Mucosa of gallbladder (tissue), 1 donor: ENCODE data around the gene NALF2. TPM values are rescaled to one million over a fixed set of nuclear protein-coding genes. Genes with fewer than 3 reads are reported as not detected.

Experiments
- DNase-seq: peaks from one replicate; pipeline ENCODE4 v3.0.0-alpha.2; 2020; ENCODE audit warnings: low spot score
- total RNA-seq: library from RNA; stranded (reverse); gene quantifications from one replicate; pipeline ENCODE4 v1.2.1, GENCODE V29; 2021
- donor health status: DM: no; HTN: no; CAD: no.

Gene NALF2
- total RNA-seq, 1 donor from 2014 or later, result 1.8 TPM

DNA sequence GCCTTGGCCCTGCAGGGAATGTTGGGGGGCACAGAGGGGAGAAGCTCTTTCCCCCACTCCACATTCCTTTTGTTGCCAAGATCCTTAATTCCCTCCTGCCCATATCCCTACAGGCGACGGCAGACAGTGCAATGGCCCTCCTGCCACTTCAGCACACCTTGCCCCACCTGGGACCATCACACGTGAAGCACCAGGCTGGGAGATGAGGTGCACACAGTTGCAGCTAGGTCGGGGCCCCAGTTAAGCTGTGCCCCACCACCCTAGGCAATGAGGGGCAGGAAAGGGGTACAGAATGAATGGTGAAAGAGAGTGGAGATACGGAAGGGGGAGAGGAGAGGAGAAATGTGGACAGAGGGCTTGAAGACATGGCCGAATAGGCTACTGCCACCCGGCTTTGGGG lies 26.2 kb downstream of the NALF2 start:
- no peak for DNase-seq

DNA sequence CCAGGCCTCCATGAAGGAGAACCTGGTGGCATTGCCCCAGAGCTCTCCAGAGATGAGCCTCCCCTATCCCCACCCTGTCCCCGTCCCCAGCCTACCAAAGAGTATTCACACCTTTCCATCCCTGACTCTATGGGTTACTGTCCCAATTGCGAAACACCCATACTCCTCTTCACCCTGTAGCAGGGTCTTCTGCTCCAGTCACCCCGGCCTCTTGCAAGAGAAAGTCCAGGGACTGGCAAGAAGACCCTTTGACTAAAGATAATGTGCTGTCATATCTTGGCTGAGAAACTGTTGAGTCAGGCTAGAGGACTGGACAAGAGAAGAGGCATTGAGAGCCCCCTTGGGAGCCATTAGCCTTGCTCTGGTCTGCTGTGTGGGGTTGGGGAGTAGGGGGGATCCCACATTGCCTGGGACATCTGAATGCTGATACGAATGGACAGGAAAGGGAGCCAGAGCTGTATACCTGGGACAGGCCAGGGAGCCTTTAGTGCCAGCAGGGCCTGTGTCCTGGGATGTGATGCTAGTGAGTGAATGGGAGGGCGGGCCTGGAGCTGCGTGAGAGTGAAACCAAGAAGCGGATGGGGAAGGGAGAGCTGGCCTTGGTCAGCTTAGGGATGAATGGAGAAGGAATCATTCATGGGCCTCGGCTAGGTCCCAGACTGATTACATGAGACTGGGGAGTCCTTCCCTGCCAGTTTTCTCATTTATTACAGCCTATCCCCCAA lies 27.1 kb downstream of the NALF2 start:
- DNase-seq, result no peak

DNA sequence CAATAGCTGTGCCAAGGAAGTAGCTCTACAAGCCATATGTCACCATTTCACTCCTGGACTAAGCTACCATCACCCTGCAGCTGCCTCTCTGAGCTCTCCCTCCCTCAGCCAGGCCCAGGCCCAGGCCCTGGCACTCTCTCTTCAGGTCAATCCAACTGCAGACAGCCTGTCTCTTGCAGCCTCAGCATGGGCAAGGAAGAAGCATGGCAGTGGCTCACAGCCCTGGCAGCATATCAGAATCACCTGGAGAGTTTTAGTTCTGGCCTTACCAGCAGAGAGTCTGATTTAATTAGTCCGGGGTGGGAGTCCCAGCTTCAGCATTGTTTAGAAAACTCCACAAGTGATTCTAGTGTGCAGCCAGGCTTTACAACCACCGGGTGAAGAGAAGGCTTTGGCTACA lies 31.5 kb downstream of the NALF2 start:
- no peak for DNase-seq

DNA sequence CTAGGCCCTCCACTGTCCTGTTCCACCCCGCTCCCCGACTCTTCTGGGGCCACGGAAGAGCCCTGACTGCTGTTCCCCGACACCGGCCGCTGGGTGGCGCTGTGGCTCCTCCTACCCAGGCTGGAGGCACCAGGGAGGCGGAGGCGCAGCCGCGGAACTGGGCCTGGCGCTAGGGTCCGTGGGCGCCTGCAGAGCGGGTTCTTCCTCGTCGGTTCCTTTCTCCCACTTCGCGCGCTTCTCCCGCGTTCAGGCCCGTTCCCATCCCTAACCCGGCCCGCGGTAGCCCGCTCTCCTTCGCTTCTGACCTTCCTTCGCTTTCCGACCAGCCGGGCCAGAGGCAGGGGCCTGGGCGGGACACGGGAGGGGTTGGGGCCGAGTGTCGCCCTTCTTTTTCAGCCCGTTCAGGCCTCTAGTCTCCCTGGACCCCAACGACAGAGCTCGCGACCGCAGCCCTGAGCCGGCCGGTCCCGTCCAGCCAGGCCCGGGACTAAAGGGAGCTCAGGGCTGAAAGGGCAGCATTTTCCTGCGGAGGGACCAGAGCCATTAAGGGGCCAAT lies 34.3 kb downstream of the NALF2 start:
- peak; percentile 66 for DNase-seq

DNA sequence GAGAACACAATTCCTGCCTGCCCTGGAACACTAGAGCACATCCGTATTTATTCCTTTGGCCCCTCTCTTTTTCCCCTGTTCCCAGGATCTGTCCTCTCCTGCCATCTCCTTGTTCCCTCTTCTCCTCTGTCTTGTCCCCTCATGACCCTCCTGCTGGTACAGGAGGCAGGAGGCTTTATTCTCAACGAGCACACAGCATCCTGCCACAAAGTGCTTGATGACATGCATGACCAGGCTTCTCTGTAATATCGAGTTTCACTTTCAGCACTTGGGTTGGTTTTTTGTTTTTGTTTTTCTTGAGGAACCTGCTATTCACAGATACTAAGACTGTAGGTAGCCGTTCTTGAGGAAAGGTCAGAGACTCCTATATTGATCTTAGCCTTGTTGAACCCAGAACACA lies 35.3 kb downstream of the NALF2 start:
- no peak for DNase-seq

DNA sequence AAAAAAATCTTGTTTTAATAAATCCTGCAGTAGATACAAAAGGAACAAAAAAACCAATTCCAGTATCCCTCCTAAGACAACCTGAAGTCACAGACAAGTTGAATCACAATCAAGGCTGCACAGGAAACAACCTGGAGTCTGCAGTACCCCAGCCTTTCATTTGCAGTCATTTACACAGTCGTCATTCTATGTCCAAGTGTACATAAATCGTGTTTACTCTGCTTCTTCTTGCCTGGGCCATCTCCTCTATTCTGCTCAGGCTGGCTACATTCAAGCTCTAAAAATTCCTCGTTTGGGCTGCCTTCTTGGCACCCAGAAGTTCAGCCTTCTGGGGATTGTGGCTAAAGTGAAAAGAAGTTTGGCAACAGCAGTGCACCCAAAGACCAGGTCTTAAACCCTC lies 37.8 kb downstream of the NALF2 start:
- DNase-seq, result no peak

DNA sequence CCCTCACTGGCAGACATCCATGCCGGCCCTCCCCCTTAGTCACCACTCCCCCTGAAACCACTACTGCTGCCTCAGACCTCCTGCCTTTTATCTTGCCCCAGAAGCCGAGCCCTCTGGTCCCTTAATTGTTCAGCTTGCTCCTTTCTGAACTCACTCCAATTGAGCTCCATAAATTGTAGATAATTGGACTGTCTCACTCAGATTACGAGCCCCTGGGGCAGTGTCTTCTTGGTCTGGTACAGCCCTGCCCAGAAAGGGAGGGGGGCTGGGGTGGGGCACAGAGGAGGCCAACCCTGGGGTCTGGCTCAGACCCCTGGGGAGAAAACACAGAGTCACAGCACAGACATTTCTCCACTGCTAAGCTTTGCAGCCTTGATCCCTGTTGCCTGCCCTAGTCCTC lies 39.4 kb downstream of the NALF2 start:
- DNase-seq, result no peak

DNA sequence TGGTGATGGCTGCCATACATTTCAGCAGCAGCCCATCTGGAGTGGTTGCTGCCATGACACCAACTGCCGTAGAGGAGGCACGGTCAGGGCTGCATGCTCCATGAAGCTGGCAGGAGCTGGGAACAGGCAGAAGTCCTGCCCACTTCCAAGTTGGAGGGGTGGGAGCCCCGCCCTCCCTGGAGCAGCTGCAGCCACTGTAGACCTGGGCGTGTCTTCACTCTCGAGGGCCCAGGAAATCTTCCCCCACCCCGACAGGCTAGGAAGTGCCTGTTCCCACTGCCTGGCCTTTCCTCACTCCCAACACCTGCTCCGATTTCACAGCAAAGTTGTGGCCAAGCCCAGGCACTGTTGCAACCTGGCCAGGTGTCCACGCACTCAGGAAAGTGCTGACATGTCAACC lies 42.3 kb downstream of the NALF2 start:
- no peak for DNase-seq

DNA sequence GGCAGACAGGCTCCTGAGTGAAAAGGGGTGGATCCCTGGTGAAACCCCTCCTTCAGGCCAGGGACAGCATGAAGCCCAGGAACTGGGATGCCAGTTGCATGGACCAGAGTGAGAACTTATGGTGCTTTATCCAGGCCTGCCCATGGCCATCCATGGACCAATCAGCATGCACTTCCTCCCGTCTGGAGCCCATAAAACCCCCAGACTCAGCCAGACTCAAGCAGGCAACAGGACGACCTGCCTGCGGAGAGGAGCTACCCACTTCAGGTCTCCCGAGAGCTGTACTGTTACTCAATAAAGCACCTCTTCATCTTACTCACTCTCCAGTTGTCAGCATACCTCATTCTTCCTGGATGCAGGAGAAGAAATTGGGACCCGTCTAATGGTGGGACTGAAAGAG lies 42.9 kb downstream of the NALF2 start:
- DNase-seq, result no peak

DNA sequence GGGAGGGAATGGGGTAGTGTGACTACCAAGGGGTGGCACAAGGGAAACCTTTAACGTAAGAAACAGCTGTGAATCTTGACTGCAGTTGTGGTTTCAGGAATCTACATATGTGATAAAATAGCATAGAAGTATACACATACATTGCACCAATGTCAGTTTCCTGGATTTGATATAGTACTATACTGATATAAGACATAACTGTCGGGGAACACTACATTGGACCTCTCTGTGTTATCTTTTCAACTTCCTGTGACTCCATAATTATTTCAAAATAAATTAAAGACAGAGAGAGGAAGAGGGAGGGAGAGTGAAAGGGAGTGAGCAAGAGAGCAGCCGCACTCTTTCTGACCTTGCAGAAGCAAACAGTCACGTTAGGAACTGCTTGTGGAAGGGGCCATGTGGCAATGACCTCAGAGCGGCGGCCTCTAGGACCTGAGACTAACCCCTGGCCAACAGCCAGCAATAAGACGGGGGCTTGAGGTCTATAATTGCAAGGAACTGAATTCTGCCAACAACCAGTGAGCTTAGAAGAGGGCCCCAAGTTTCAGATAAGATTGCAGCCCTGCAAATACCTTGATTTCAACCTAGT lies 47.4 kb downstream of the NALF2 start:
- DNase-seq, result no peak

DNA sequence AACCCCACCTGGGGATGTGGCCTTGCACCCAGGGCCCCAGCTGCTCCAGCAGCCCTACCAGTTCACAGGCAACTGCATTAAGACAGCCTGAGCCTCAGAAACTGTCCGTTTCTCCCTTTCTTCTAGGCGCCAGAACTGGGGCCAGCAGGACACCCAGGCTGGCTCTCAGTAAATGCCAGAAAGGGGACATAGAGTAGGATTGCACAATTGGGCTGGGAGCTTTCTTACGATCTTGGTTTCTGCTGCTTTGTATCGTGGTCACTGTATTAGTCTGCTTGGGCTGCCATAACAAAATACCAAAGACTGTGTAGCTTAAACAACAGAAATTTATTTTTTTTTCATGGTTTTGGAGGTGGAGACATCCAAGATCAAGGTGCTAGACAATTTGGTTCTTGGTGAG lies 48.4 kb downstream of the NALF2 start:
- no peak for DNase-seq

Other genes starting within 250 kb of the NALF2 start
- gene EDA, start 111.8 kb downstream of the NALF2 start, total RNA-seq, result 8.4 TPM